NCI-H510A (cell line): ENCODE measurements around the gene JMJD1C.
"Not testable (repeated sequence)": the region's sequence is repeated elsewhere in the genome, so short reads cannot be mapped to it uniquely, and the experiment has no call there.

ENCODE experiments used
- DNase-seq: peaks from one replicate; lab custom pipeline; 2025; lab: John Stamatoyannopoulos, UW

Gene JMJD1C

DNA sequence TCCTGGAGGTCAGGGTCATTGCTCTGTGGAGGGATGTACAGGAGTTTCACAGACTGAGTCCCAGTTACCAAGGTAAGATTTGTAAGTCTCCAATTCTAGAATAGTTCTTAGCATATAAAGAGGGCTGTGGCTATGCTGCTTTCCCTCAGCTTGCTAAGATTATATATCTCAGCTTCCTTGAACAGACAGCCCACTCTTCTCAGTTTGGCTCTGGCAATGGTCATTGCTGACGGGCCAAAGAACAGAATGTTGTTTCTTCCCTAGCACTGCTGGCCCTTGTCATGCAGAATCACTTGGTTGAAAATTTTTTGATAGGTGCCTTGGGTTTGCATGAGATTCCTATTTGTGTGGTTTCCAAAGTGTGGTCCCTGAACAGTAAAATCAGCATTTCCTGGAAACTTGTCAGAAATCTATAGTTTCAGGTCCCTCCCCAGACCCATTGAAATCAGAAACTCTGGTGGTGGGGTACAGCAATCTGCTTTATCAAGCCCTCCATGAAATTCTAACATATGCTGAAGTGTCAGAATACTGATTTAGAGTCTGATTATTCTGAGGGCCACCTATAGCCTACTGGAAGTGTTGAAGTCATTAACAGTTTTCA lies 294.4 kb downstream of the JMJD1C start:
- no peak for DNase-seq

DNA sequence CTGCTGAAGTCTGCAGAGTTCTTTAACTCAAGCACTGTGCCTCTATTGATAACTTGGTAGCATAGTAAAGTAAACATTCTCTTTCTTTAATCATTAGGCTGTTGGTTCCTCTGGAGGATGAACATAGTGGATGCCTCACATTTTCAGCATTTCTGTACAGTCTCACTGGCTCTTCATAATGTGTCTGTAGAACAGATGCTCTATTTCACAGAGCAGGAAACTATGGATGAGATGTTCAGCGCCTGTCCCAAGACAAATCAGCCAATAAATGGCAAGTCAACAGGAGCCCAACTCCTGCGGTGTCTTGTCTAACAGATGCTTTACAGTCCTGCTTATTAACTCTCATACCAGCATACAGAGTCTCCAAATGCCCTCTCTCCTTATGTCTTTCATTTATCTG lies 296.2 kb downstream of the JMJD1C start:
- DNase-seq = no peak

GRCh38 chr10:63168821-63169462 lies 296.8 kb downstream of the JMJD1C start:
- no peak for DNase-seq

DNA sequence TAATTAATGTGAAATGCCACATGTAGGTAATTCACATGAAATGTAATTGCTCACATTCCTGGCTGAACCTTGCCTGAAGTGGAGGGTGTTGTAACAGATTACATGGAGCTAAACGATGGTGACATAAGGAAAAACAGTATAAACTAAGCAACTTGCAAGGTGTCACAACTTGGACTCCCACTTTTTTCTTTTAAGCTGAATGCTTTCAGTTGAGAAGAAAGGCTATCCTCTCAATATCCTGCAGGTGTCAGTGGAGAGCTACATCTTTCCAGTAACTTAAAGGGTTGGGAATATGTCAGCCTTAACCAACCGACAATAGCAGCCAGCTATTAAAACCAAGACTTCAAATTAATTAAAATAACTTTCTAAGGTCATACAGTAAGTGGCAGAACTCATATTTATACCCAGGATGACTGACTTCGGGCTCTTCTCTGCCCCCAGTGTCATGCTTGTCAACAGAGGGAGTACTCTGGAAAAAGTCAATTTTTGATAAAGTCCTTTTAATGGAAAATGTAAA lies 299.0 kb downstream of the JMJD1C start:
- peak; percentile 10 for DNase-seq

DNA sequence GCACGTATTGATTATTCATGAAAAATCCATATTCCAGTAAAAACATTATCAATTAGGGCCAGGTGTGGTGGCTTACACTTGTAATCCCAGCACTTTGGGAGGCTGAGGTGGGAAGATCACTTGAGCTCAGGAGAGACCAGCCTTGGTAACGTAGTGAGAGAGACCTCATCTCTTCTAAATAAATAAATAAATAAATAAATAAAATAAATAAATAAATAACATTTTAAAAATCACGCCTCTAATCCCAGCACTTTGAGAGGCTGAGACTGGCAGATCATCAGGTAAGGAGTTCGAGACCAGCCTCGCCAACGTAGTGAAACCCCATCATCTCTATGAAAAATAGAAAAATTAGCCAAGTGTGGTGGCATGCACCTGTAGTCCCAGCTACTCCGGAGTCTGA lies 300.5 kb downstream of the JMJD1C start:
- no peak for DNase-seq

DNA sequence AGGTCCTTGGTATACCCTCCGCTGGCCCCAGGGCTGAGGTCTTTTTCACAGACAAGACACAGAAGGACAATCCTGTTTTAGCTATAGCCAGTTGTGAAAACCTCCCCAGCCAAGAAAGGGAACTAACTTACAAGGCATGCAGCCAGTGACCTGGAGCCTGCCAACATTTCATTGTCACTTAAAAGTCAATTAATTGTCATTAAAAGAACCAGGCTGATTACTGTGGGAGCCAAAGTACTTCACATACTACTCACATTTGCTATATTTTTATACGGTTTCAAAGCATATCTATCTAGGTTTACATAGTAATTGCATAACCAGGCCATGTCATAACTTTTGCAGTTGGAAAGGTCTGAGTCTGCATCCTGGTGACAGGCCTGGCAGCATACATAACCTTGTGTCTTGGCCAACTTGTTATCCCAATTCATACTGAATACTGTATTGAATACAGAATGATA lies 301.6 kb downstream of the JMJD1C start:
- no peak for DNase-seq

DNA sequence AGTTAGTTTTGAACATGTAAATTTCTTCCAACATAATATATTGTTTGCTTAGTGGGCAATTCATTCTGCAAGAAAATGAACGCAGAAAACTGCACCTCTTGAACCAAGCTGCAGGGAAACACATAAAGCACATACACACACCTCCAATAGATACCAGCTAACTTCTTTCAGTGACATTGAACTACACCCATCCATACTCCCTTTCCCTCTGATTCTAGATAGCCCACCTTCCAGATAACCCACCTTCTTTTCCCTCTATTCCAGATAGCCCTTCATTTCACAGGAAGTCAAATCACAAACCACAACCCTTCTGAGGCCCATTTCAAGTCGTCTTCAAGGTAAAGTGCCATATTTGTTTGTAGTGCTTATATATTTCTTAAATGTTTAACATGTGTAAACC lies 304.2 kb downstream of the JMJD1C start:
- no peak for DNase-seq

DNA sequence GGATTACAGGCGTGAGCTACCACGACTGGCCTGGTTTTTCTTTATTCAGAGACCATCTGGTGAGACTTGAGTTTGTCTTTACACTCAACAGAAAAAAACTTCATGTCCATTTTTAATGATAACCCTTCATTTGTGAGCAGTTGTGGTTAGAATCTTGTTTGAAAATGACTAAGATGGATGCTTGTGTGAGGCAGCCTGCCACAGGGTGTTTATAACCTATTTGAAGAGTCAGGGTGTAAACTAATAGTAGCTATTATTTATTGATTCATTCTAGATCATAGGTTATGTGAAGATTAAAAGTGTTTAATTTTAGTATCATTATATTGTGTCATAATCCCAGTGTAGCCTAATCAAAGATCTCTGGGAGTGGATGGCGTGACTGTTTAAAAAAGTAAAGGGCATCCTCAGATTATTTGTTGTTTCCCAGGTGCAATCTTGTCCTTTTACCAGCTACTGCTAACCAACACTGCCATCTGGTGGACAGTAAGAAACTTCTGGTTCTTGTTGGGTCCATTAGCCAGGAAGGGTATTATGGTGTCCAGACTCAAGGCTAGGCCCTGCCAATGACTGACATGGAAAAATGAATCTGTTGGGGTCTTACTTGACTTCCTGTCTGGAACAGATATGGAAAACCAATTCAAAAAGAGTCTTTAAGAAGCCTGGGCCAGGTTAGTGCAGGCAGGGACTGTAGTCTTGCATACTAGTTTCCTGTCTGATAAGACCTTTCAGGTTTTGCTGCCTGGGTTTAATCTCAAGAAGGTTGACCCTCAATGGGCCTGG lies 307.7 kb downstream of the JMJD1C start:
- DNase-seq = peak; percentile 45

GRCh38 chr10:63156236-63156635 lies 309.5 kb downstream of the JMJD1C start:
- DNase-seq = no peak

DNA sequence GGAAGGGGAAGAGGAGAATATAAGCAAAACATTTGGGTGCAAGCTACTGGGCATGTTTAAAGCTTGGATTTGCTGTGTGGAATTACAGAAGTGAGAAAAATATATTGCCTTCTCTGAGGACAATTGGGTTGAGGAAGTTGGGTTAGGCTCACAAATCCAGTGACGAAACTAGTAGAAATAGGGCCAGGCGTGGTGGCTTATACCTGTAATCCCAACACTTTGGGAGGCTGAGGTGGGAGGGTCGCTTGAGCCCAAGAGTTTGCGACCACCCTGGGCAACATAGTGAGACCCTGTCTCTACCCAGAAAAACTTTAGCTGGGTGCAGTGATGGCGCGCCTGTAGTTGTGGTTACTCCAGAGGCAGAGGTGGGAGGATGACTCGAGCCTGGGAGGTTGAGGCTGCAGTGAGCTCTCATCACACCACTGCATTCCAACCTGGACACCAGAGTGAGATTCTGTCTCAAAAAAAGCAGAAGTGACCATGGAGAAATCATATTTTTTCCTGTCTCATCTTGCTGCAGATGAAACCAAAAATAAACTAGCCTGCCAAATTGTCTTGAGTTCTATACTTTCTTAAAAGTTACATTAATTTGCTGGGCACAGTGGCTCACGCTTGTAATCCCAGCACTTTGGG lies 310.3 kb downstream of the JMJD1C start:
- no peak for DNase-seq

DNA sequence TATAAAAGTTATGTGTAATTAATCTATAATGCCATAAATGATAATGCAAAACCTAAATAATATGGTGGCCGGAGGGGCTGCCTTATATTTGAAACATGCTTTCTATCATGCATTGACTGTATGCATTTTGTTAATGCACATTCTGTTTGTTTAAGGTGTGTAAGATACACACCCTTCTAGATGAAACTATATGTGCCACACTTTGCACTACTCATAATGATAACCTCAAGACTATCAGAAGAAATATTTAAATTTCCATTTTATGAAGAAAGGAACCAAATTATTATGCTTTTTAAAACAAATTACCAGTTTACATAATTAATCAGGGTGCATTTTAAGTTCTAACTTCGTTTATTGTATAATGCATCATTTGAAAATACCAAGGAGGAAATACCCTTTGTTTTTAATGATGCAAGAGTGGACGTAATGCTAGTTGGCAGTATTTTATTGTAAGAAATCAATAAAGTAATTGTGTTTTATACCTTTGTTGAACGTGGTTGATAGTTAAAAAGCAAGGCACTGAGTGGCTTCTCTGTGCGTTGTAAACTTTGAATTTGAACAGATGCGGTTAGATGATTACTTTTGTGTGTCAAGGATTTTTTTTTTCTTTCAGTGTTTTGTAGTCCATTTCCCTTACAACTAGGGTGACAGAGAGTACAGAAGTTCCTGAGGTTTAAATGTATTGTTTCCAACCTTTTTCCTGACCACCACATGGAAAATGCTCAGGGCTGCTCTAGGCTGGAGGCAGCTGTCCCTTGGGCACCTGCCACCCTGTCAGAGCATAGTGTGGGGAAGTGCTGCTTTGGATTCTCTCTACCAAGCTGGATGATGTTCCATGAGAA lies 311.0 kb downstream of the JMJD1C start:
- DNase-seq = no peak

DNA sequence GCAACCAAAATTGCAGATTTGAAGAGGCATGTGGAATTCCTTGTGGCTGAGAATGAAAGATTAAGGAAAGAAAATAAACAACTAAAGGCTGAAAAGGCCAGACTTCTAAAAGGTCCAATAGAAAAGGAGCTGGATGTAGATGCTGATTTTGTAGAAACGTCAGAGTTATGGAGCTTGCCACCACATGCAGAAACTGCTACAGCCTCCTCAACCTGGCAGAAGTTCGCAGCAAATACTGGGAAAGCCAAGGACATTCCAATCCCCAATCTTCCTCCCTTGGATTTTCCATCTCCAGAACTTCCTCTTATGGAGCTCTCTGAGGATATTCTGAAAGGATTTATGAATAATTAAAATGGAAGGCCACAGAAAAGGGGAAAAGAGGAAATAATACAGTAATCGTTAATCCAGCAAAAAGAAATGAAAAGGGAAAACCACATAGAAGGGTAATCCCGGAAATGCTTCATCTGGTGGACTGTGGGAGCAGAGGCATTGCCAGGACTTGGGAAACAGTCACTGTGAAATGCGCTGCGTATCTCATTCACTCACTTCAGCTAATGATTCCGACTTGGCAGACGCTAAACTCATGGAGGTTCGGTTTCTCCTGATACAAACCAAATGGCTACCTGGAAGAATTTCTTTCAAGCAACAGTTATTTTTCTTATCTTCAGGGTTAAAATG lies 311.8 kb downstream of the JMJD1C start:
- not testable (repeated sequence) for DNase-seq

GRCh38 chr10:63150745-63151144 lies 315.0 kb downstream of the JMJD1C start:
- DNase-seq = no peak

GRCh38 chr10:63146503-63146902 lies 319.3 kb downstream of the JMJD1C start:
- DNase-seq = no peak

DNA sequence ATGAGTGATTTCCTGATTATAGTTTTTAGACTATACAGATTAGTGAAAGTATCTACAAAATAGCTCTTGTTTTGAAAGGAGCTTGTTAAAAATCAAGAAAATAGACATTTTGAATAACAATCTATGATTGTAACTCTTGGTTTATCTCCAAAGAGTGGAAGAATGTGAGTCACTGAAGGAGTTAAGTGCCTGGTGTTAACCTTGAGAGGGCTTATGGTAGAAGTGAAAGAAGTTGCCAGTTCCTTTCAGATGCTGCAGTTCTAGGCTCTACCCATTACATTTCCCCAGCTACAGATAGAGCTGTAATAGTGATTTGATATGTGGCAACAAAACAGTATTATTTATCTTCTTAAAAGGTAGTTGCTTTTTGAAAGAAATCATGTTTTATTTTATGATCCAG lies 320.0 kb downstream of the JMJD1C start:
- no peak for DNase-seq

- no peak for DNase-seq
Observed at GRCh38 chr10:63143987-63144386, 321.8 kb downstream of the JMJD1C start.

DNA sequence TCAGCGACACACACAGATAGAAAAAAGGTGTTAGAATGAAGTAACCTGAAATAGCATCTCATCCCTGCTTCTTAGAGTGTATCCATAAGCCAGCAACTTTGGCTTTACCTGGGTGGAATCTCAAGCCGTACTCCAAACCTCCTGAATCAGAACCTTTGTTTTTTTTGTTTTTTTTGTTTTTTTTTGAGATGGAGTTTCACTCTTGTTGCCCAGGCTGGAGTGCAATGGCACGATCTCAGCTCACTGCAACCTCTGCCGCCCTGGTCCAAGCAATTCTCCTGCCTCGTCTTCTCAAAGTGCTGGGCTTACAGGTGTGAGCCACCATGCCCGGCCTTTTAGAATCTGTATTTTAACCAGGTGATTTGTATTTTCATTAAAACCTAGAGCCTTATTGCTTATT lies 323.6 kb downstream of the JMJD1C start:
- DNase-seq = no peak

DNA sequence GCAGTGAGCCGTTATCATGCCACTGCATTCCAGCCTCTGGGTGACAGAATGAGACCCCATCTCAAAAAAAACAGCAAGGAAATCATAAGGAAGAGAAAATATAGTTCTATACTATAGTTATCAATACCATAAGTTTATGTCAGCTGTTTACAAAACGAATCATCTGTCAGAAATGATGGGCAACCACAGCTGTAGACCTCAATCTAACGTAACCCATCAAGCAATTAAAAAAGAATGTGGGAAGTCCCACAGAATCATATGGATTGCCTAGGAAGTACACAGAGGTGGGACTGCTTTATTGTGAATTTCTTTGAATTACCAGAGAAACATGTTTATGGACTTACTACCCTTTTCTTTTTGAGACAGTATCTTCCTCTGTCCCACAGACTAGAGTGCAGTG lies 325.7 kb downstream of the JMJD1C start:
- DNase-seq = no peak

DNA sequence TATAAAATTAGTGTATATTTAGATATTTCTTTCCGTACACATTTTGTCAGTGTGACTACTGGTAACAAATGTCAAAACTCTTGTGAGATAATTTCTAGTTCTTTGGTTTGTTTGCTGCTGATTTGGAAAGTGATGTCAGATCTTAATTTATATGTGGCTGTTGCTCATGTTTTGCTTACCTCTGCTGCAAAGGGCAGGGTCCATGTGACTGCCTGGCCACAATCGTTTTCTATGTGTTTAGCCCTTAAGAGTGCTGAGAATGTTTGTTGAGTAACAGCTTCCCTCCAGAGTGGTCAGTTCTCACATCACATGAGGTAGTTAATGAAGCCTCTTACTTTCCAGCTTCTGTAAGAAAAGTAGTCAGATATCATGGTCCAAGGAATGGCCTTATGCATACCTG lies 328.5 kb downstream of the JMJD1C start:
- DNase-seq = no peak

DNA sequence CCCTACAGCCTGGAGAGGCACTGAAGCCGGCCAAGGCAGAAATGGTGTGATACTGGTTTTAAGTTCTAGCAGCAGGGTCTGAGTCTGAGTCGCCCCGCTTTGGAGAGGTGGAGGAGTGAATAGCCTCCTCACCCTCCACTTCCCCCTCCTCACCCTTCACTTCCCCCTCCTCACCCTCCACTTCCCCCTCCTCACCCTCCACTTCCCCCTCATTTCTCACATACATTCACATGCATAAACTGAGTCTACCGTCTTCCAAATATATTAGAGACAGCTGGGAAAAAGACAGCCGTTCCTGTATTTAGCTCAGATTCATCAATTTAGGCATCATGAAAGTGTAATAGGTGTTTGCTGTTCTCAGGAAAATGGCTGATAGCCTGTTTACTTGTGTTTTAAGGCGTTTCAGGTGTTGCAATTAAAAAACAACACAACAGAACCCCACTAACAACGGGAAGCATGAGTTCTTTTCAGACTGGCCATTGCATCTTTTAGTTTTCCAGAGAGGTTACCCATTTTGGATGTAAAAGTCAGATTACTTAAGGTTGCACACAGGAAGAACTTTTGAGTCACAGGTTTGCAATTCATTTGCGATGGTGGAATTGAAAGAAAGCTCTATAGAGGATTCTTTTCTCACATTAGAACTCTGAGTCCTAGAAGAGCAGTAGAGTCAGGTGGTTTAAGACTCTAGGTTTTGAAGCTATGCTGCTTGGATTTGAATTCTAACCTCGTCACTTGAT lies 331.8 kb downstream of the JMJD1C start:
- no peak for DNase-seq
